Body of pancreas (tissue), 4 donors: ENCODE results near the gene LSM11.

ENCODE experiments used
- CTCF ChIP-seq, 7 experiments: fragments of 450-650 bp in 4 of 7; fragments of 200-600 bp in 3 of 7; sonication (generic) in 3 of 7; IDR thresholded peaks; one replicate each; pipeline ENCODE4 v1.5.1; 2016 to 2019; ENCODE audit warnings: antibody characterized with exemption in 7 of 7
- POLR2A ChIP-seq, 3 donors: fragments of 450-650 bp; IDR thresholded peaks; one replicate each; pipeline ENCODE4 v1.6.1; 2016; ENCODE audit warnings: antibody characterized with exemption in 3 of 3, mild to moderate bottlenecking in 2 of 3

DNA sequence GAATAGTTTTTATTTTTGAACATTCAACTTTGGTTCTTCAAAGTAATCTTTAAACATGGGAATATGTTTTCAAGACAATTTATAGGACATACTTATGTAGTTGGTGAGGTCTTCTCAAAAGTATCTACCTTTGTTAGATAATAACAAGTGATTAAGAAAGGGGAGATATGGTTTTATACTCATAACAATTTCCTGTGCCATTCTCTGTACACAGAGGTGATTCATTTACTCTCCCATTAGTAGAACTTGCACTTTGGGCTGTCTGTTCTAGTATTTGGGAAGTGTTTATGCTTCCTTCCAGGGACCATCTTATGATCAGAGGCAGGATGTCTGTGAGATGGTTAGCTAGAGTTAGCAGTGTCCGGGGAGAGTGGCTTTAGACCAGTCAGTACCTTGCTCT lies 15.2 kb downstream of the LSM11 start:
- TF ChIP-seq POLR2A (IDR thresholded peaks at IDR 0.05) (no peak), CTCF (IDR thresholded peaks at IDR 0.05) (no peak)
